ENCODE data around the gene ARID3C.

The ARID3C gene, protein sequence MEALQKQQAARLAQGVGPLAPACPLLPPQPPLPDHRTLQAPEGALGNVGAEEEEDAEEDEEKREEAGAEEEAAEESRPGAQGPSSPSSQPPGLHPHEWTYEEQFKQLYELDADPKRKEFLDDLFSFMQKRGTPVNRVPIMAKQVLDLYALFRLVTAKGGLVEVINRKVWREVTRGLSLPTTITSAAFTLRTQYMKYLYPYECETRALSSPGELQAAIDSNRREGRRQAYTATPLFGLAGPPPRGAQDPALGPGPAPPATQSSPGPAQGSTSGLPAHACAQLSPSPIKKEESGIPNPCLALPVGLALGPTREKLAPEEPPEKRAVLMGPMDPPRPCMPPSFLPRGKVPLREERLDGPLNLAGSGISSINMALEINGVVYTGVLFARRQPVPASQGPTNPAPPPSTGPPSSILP

DNA sequence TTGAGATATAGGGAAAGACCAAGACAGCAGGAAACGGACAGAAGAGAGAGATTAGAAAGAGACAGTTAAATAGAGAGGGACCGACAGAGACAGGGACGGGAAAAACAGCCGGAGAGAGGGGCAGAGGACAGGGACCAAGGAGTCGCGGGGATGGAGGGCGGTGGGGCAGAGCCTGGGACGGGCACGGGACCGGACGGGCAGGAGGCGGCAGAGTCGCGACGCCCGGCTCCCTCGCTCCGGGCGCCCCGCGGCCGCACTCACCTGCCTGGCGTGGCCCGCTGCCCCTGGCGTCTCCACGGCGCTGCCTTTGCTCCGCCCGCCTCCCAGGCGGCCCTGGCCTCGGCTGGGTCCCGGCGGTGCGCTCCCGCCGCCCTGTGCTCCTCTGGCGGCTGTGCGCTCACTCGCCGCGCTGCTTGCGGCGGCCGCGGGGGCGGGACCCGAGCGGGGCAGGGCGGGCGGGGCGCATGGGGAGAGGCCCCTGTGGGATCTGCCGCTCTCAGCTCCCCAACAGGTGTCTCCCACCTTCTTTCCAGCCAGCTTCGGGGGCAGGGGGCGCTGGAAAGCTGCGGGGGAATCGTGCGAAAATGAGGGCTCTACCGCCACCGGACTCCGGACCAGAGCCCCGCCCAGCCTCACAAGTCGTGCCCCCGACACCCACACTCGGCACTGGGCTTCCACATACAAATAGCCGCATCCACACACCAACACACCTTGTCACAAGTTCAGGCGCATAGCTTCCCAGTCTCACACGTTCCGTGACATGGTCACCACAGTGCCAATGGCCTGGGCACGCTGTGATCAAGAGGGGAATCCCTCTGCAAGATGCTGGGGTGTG, at the start of gene ARID3C:
Gene ARID3C, minus strand, starts transcription at position 411 of the 835 bp plus-strand sequence. CDS start 1,052 bp downstream, outside the sequence.
- peak in 1 of 2 experiments; percentile 49 for DNase-seq (ENCODE audit: low read depth in 2 of 2)

DNA sequence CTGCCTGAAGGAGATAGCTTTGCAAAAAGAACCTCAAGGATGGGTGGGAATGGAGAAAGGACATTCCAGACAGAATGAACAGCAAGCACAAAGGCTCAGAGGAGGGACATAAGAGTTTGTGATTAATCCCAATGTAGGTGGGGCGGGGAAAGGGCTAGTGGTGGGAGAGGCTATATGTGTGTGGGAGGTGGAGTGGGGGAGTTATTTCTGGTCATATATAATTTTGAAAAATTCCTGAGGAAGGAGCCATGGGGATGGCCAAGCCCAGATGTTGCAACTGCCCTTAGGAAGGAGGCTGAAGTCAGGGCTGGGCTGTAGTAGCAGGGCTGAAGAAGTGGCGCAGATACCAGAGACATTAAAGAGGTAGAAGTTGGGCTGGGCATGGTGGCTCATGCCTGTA, 47.0 kb upstream of the ARID3C start:
- DNase-seq (ENCODE audit: low read depth in 2 of 2) = no peak

DNA sequence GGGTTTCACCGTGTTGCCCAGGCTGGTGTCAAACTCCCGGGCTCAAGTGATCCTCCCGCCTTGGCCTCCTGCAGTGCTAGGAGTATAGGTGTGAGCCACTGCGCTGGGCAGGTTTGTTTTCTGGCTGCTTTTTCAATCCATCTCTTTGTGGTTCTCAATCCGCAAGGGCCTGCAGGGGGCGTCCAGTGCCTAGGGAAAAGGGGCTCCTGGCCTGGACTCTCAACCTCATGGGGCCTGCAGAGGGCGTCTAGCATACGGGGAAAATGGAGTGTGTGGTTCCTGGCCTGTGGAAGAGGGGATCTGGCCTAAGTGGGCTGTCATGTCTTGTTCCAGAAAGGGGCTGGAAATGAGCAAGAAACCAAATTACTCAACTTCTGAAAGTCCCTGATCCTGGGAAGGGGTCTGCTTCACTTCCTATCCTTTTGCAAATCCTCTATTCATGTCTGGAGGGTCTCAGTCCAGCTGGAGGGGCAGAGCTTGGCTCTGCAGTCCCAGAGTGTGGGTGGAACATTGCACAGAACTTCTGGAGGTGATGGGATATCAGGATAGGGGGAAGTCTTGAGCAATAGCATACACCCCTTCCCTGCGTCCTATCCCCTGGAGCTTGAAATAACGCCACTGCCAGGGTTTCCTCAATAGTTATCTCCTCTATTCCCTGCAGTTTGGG, 46.3 kb upstream of the ARID3C start:
- DNase-seq (ENCODE audit: low read depth in 2 of 2) = peak; percentile 24 to 61

DNA sequence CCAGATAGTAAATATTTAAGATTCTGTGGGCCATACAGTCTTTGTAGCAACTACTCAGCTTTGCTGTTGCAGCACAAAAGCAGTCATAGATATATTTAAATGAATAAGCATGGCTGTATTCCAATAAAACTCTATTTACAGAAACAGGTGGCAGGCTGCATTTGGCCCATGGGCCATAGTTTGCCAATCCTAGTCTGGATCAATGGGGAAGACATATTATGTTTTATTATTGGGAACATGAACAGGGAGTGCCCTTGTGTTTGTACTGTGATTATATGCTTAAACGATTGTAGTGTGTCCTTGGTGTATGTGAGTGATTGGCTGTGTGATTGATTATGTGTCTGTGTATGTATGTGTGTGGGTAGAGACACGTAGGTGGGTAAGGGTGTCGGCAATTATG, 45.6 kb upstream of the ARID3C start:
- no peak for DNase-seq (ENCODE audit: low read depth in 2 of 2)

DNA sequence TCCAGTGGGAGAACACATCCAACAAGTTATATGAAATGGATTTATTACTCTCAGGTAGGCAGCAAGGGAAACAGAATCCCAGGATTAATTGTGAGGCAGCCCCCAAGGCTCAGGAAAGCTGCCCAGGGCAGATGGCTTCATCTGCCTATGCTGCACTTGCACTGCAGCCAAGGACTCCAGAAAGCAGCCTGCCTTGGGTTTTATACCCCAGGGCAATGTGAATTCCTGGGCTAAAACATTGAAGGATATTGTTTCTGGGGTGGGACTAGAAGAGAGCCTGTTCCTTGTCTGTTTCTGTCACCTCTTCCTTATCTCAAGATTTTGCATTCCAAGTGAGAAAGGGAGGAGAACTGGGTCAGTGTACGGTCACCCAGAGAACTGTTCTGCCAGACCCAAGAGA, 42.4 kb upstream of the ARID3C start:
- no peak for DNase-seq (ENCODE audit: low read depth in 2 of 2)

DNA sequence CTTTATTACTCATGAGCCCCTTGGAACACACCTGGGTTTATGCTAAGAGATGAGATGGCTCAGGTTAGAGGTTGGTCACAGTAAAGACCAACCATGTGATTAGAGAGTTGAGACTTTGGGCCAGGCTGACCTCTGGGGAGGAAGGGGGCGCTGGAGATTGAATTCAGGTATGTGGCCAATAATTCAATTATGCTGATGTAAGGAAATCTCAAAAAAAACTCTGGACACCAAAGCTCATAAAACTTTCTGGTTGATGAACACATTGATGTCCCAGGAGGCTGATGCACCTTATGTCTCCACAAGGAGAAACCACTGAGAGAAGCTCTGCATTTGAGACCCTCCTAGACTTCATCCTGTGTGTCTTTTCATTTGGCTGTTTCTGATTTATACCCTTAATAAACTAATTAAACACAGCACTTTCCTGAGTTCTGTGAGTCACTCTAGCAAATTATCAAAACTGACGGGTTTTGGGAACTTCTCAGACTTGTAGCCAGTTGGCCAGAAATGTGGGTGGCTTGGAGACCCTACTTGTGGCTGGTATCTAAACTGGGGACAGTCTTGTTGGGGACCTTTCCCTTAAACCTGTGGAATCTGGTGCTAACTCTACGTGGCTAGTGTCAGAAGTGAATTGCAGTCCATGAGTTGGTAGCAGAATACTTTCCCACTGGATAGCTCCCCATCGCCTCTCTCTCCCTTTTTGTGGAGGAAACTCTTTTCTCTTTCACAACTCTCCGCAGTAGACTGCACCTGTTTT, 41.1 kb upstream of the ARID3C start:
- no peak for DNase-seq (ENCODE audit: low read depth in 2 of 2)

DNA sequence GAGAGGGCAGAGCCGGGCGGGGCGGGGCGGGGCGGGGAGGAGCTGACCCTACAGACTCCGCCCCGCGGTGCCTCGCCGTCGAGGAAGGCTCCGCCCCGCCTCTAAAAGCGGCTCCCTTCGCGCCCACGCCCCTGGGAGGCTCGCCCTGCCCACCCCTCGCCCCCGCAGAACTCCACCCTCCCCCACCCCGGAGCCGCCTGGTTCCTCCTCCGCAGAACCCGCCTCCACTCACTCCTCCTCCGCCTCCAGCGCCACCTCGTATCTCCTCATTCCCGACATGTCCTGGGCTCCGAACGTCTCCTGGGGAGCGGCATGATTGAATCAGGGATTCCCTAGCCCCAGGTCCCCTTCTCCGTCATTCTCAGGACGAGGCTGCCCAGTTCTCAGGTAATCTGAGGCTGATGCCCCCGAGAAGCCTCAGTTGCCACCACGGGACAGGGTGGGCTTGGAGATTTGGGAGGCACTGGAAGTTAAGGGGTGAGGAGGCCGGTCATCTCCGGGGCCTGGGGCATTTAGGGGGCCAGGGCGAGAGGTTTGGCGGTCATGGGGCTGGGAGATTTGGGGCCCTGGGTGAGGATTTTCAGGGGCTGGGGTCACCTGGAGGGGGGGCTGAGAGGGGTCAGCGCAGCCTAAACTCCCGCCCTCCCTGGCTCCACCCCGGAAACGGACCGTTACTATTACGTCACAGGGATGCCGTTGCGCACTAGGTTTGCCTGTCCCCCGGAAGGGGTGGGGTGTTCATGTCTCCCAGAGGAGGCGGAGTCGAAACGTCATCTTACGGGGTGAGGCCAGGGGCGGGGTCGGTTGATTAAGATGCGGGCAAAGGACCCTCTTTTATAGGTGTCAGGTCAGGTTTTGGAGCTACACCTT, 36.8 kb upstream of the ARID3C start:
- peak; percentile 61 to 75 for DNase-seq (ENCODE audit: low read depth in 2 of 2)

DNA sequence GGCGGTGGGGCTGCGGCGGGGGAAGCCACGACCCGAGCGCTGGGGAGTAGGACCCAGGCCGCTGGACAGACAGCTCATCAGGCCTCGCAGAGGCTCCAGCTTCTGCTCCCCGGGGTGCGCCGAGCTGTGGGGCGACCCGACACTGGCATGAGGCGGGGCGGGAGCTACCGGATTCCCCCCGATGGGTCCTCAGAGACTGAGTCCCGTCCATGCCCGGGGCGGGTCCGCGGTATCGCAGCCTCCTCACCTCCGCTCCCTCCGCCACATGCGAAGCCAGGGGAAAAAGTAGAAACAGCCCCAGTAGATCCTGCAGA, 36.2 kb upstream of the ARID3C start:
- DNase-seq (ENCODE audit: low read depth in 2 of 2) = no peak

DNA sequence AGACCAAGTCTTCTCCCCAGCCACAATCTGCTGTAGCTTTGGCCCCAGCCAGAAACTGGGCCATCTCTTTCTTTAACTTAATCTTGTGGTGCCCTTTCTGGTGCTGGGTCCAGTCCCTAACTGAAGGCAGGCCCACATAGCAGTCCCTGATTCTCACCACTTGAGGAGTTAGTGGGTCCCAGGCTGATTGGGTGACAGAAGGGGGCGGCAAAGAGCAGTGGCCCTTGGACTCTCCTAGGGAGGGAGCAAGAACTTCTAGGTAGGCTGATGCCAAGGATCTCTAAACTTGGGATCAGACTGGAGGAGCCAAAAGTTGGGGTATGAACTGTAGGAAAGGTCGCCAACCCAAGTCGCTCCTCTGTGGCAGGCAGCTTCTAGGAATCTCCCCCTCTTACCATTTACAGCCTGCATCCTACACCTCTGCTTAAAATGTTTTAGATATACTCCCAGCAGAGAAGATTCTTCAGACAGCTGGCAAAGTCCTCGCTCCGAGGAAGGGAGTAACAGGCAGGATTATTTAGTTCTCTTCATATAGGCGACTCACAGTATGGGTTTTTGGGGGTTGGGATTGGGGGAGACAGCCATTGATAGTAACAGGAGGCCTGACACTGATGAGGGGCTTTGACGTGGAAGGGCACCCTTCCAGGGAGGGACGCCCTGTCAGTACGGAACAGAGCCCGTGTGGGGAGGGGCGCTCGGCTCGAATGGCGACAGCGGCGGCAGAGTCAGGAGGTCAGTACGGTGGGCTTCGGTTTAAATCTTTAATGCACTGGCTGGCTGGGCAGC, 35.6 kb upstream of the ARID3C start:
- DNase-seq (ENCODE audit: low read depth in 2 of 2) = peak; percentile 47 to 77

DNA sequence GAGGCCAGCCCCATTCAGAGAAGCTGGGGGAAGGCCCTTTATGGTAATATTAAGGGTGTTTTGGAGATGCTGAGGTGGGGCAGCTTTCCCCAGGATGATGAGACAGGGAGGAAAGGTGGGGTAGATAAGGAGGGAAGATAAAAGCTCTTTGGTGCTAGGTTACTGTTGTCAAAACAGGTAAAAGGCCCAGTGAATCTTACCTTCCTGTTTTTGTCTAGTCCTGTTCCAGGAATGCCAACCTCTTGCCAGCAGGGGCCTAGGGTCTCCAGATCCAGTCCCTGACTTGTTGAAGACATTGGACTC, 34.4 kb upstream of the ARID3C start:
- no peak for DNase-seq (ENCODE audit: low read depth in 2 of 2)

DNA sequence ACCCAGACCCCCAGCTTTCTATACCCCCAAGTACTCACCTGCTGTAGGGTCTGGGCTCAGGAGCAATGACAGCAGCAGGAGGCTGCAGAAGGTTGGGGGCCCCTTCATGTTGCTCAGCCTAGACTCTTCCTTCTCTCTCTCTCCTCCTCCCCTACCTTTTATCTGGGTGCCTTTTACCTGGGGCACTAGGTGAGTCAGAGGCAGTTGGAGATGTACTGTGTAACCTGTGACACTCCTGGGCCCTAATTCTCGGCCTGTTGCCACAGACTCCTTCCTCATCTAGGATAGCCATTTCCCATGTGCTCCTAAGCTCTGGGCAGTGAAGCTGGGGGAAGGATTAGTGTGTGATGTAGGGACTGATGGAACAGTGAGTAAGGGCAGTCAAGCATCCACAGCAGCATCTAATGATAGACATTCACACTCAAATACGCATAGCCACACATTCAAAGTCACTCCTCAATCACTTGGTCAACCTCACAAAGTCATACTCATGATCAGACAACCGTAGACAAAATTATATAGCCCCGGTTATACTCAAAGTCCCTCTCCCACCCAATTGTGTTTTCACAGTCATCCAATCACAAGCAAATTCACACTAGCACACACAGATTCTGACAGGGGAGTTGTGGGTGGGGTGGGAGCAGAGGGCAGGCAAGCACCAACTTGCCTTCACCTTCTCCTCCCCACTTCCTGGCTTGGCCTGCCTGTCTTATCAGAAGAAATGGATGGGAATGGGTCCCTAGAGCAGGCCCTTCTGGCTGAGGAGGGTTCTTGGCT, 33.8 kb upstream of the ARID3C start, which contains the start of gene CCL27:
Gene CCL27, minus strand, starts transcription at position 132 of the 777 bp plus-strand sequence. Its CDS starts 24 bp downstream, at position 108.
- DNase-seq (ENCODE audit: low read depth in 2 of 2) = no peak

DNA sequence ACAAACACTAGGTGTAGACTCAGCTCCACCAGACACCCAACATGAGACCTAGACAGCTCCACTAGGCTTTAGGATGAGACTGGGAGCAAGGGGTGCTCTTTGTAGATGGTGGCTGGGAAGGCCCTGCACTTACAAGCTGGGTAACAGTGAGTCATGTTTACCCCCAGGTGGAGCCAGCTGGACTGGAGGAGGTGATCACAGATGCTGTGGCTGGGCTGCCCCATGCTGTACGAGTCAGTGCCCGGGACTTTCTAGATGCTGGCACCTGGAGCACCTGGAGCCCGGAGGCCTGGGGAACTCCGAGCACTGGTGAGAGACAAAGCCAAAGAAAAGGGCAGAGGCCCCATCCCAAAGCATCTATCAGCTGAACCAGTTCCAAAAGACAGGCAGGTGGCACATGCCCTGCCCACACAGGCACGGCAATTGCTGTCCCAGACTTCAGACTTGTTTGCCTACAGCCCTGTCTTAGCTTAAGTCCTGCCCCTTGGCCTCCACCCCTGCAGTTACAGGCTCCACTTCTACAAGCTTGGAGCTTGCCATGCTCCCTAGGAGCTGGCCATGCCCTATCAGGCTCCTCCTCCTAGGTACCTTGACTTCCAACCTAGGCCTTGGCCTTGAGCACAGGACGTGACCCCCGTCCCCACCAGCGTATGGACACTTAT, 30.9 kb upstream of the ARID3C start:
- no peak for DNase-seq (ENCODE audit: low read depth in 2 of 2)

DNA sequence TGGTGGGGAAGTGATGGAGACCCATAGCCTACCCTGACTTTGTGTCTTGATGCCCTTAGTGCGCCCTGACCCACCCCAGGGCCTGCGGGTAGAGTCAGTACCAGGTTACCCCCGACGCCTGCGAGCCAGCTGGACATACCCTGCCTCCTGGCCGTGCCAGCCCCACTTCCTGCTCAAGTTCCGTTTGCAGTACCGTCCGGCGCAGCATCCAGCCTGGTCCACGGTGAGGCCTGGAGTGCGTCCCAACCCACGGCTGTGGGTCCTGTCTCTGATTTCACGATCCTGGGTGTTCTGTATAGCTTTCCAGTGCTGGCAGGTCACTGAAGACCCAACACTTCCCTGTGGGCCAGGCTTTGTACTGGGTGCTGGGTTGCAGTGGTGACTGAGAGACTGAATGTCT, 29.6 kb upstream of the ARID3C start:
- DNase-seq (ENCODE audit: low read depth in 2 of 2) = no peak

DNA sequence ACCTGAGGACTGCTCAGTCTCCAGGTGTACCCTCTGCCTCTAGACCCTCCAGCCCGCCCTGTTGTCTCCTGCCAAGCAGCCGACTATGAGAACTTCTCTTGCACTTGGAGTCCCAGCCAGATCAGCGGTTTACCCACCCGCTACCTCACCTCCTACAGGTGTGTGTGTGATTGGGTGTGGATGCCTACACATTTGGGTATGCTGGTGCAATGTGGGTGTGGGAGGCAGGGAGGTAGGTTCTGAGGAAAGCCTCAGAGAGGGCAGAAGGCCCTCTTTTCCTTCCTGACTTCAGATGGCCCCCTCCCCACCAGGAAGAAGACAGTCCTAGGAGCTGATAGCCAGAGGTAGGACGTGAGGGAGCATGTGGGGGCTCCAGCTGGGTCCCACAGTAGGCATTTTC, 28.1 kb upstream of the ARID3C start:
- DNase-seq (ENCODE audit: low read depth in 2 of 2) = no peak

DNA sequence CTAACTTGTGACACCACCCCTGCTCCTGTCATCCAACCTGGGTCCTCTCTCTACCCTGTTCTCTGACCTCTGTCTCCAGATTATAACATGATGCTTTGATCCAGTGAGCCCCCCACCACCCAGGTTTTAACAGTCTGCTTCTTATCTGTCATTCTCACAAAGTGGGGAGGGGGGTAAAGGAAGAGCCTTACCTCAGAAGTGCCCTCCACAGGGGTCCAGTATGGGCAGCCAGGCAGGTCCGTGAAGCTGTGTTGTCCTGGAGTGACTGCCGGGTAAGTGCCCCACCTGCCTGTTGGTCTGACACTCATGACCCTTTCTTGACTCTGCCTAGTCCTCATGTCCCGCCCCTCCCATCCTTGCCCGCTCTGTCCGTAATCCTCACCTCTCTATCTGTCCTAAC, 26.5 kb upstream of the ARID3C start:
- no peak for DNase-seq (ENCODE audit: low read depth in 2 of 2)

DNA sequence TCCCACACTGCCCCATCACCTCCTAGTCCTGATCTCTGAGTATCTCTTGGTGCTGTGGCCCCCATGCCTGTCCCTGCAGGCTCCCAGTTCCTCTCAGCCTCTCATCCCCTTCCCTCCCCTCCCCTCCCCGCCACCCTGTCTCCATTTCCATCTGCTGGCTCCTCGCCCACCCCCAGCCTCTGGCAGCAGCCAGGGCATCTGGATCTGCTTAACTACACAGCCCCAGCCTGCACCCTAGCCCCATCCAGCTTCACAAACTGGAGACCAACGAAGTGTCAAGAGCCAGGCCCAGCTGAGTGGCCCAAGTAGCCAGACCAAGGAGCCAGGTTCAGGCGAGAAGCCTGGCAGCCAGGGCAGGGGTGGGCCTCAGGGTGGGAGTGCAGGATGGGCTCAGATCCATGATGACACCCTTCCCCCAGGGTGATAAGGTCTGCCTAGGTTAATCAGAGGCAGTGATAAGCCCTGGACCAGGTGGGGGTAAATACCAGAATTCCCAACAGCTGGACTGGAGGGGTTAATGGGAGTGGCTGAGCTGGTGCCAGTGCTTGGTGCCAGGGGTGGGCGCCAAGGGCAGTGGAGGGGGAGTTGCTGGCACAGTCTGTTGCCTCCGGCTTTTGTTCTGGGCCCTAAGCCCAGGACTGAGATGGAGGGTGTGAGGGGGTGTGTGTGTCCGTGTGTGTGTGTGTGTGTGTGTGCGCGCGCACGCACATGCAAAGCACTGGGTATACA, 25.6 kb upstream of the ARID3C start:
- no peak for DNase-seq (ENCODE audit: low read depth in 2 of 2)

DNA sequence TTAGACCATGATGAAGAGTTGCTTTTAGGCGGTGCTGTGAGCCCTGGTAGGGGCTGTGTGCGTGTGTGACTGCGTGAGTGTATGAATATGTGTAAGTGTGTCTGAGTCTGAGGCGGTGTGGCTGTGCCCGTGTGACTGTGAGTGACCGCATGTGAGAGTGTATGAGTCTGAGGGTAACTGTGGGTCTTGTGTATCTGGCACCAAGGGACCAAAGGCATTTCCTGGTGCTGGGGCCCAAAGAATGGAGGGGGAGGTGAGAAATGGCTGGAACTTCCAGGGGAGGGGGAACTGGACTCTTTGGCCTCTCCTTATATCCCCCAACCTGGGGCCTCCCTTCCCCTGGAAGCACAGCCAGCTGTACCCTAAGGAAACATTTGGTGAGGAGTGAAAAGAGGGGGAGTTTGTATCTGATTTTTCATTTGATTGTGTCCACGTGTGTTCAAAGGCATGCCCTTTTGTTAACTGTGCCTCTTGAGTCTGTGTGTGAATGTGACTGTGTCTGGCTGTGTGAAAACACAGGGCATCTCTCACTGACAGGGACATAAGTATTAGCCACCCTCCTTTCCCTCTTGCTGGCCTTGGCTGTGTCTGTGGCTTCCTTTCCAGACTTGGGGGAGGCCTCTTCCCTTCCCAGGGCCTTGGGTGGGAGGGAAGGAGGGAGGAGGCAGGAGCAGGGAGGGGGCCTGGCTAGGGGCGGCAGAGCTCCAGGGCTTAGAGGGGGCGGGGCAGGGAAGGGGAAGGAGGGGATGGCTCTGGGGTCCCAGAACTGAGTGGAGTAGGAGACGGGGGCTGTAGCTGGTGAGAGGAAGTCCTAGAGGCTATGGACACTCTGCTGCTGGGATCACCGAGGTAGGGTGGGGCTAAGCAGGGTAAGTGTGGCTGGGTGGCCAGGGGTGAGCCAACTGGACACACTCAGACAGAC, 24.5 kb upstream of the ARID3C start:
- no peak for DNase-seq (ENCODE audit: low read depth in 2 of 2)
